ENCODE data around the gene TDRD9.
A peak's percentile ranks its signal among the peaks of the same experiment; 100 is the strongest.

The TDRD9 gene

GRCh38 chr14:103989034-103989433 lies 60.8 kb downstream of the TDRD9 start:
- no peak overlapping the region for H3K27ac ChIP-seq (ENCODE audit: poor library complexity, severe bottlenecking)
- ATAC-seq (ENCODE audit: low read depth): no peak
- no peaks in the 10 kb centered on the region for H3K27me3 ChIP-seq (ENCODE audit: insufficient read depth, poor library complexity, severe bottlenecking)

GRCh38 chr14:103989964-103990363 lies 61.7 kb downstream of the TDRD9 start:
- Histone ChIP-seq H3K4me1 (ENCODE audit: insufficient read depth, poor library complexity, severe bottlenecking) (peaks cover 11% of the 10 kb centered on the region), H3K4me3 (ENCODE audit: severe bottlenecking) (no peak overlapping the region), H3K27ac (ENCODE audit: poor library complexity, severe bottlenecking) (no peak overlapping the region), H3K36me3 (ENCODE audit: low read depth) (no peaks in the 10 kb centered on the region), H3K9me3 (ENCODE audit: severe bottlenecking) (peaks cover 3% of the 10 kb centered on the region), H3K27me3 (ENCODE audit: insufficient read depth, poor library complexity, severe bottlenecking) (no peaks in the 10 kb centered on the region)
- DNase-seq (ENCODE audit: low spot score) (no peak), ATAC-seq (ENCODE audit: low read depth) (no peak)
- TF ChIP-seq CTCF (IDR thresholded peaks at IDR 0.05; ENCODE audit: poor library complexity, severe bottlenecking): no peak

More at GRCh38 chr14:103989034-103989433, 60.8 kb downstream of the TDRD9 start:
- no peak for DNase-seq (ENCODE audit: low spot score)
- no peak overlapping the region for H3K4me3 ChIP-seq (ENCODE audit: severe bottlenecking)
- no peaks in the 10 kb centered on the region for H3K36me3 ChIP-seq (ENCODE audit: low read depth)
- TF ChIP-seq CTCF (IDR thresholded peaks at IDR 0.05; ENCODE audit: poor library complexity, severe bottlenecking): no peak
- peaks cover 1% of the 10 kb centered on the region for H3K4me1 ChIP-seq (ENCODE audit: insufficient read depth, poor library complexity, severe bottlenecking)
- H3K9me3 ChIP-seq (ENCODE audit: severe bottlenecking): peaks cover 3% of the 10 kb centered on the region

GRCh38 chr14:103994535-103995184 lies 66.4 kb downstream of the TDRD9 start:
- peak; percentile 94 for ATAC-seq (ENCODE audit: low read depth)
- Histone ChIP-seq H3K27ac (ENCODE audit: poor library complexity, severe bottlenecking) (no peak overlapping the region), H3K9me3 (ENCODE audit: severe bottlenecking) (no peaks in the 10 kb centered on the region), H3K27me3 (ENCODE audit: insufficient read depth, poor library complexity, severe bottlenecking) (no peaks in the 10 kb centered on the region), H3K36me3 (ENCODE audit: low read depth) (no peaks in the 10 kb centered on the region), H3K4me1 (ENCODE audit: insufficient read depth, poor library complexity, severe bottlenecking) (peaks cover 14% of the 10 kb centered on the region), H3K4me3 (ENCODE audit: severe bottlenecking) (no peak overlapping the region)
- TF ChIP-seq CTCF (IDR thresholded peaks at IDR 0.05; ENCODE audit: poor library complexity, severe bottlenecking): no peak
- DNase-seq (ENCODE audit: low spot score): no peak

GRCh38 chr14:103995876-103996275 lies 67.6 kb downstream of the TDRD9 start:
- no peak for TF ChIP-seq CTCF (IDR thresholded peaks at IDR 0.05; ENCODE audit: poor library complexity, severe bottlenecking)
- H3K27ac ChIP-seq (ENCODE audit: poor library complexity, severe bottlenecking): no peak overlapping the region
- no peaks in the 10 kb centered on the region for H3K27me3 ChIP-seq (ENCODE audit: insufficient read depth, poor library complexity, severe bottlenecking)
- H3K36me3 ChIP-seq (ENCODE audit: low read depth): no peaks in the 10 kb centered on the region
- ATAC-seq (ENCODE audit: low read depth): no peak
- H3K4me1 ChIP-seq (ENCODE audit: insufficient read depth, poor library complexity, severe bottlenecking): peaks cover 14% of the 10 kb centered on the region
- no peak overlapping the region for H3K4me3 ChIP-seq (ENCODE audit: severe bottlenecking)
- H3K9me3 ChIP-seq (ENCODE audit: severe bottlenecking): no peaks in the 10 kb centered on the region
- no peak for DNase-seq (ENCODE audit: low spot score)

GRCh38 chr14:103997391-103997790 lies 69.1 kb downstream of the TDRD9 start:
- Histone ChIP-seq H3K4me1 (ENCODE audit: insufficient read depth, poor library complexity, severe bottlenecking) (peaks cover 14% of the 10 kb centered on the region), H3K27me3 (ENCODE audit: insufficient read depth, poor library complexity, severe bottlenecking) (no peaks in the 10 kb centered on the region), H3K36me3 (ENCODE audit: low read depth) (no peaks in the 10 kb centered on the region), H3K9me3 (ENCODE audit: severe bottlenecking) (no peaks in the 10 kb centered on the region), H3K27ac (ENCODE audit: poor library complexity, severe bottlenecking) (no peak overlapping the region), H3K4me3 (ENCODE audit: severe bottlenecking) (no peak overlapping the region)
- no peak for TF ChIP-seq CTCF (IDR thresholded peaks at IDR 0.05; ENCODE audit: poor library complexity, severe bottlenecking)
- ATAC-seq (ENCODE audit: low read depth) (no peak), DNase-seq (ENCODE audit: low spot score) (no peak)

Data from RWPE2 (cell line).